ENCODE results near the gene SIRT4. TPM values are rescaled to one million over a fixed set of nuclear protein-coding genes. Genes with fewer than 3 reads are reported as not detected.

Gene SIRT4
- total RNA-seq, 2 experiments from 2014 or later: 2.0 to 3.7 TPM

GRCh38 chr12:120263748-120264085 is 38.4 kb upstream of the SIRT4 start:
- peaks cover 58% of the 10 kb centered on the region for H3K4me1 Mint-ChIP-seq (ENCODE audit: low read depth)

GRCh38 chr12:120264086-120264903 is 37.8 kb upstream of the SIRT4 start:
- Mint-ChIP-seq H3K27ac (peak overlapping the region; percentile 87), H3K27me3 (ENCODE audit: low read depth) (no peaks in the 10 kb centered on the region), H3K4me1 (ENCODE audit: low read depth) (peaks cover 57% of the 10 kb centered on the region), H3K4me3 (peak overlapping the region; percentile 89), H3K36me3 (ENCODE audit: low read depth) (peaks cover 9% of the 10 kb centered on the region), H3K9me3 (no peaks in the 10 kb centered on the region)
- no peak for DNase-seq
- intact Hi-C loops (cut with micrococcal nuclease): loop anchor here (2.0 kb wide), 1 partner anchor 27 kb away; the partner anchor contains the start of gene RNU4-2
- CTCF ChIA-PET: interaction anchor here (0.6 to 15.7 kb wide), 9 partner anchors 14 to 183 kb away, joined by 3 to 637 read pairs (median 3); partner anchors contain the start of genes RNU4-2 and RPLP0

More at GRCh38 chr12:120263748-120264085, 38.4 kb upstream of the SIRT4 start:
- intact Hi-C loops (cut with micrococcal nuclease): loop anchor here (2.0 kb wide), 1 partner anchor 27 kb away; the partner anchor contains the start of gene RNU4-2
- Mint-ChIP-seq H3K27ac (peak overlapping the region; percentile 87), H3K27me3 (ENCODE audit: low read depth) (no peaks in the 10 kb centered on the region), H3K9me3 (no peaks in the 10 kb centered on the region), H3K36me3 (ENCODE audit: low read depth) (peaks cover 9% of the 10 kb centered on the region), H3K4me3 (peak overlapping the region; percentile 89)
- CTCF ChIA-PET: interaction anchor here (1.2 to 15.7 kb wide), 5 partner anchors 13 to 66 kb away, joined by 3 to 637 read pairs (median 84); partner anchors contain the start of gene RNU4-2
- DNase-seq: no peak

GRCh38 chr12:120264904-120265472 is 37.1 kb upstream of the SIRT4 start:
- intact Hi-C loops (cut with micrococcal nuclease): loop anchor here (1.0 to 2.0 kb wide), 5 partner anchors 26 to 276 kb away; partner anchors contain the start of genes BICDL1, RNU4-2 and RPLP0
- DNase-seq: peak; percentile 32
- peak overlapping the region; percentile 87 for H3K27ac Mint-ChIP-seq
- CTCF ChIA-PET: interaction anchor here (0.6 to 15.7 kb wide), 14 partner anchors 8 to 184 kb away, joined by 3 to 637 read pairs (median 3); partner anchors contain the start of genes RNU4-2 and RPLP0
- H3K4me3 Mint-ChIP-seq: peak overlapping the region; percentile 89
- H3K9me3 Mint-ChIP-seq: no peaks in the 10 kb centered on the region
- no peaks in the 10 kb centered on the region for H3K27me3 Mint-ChIP-seq (ENCODE audit: low read depth)
- H3K4me1 Mint-ChIP-seq (ENCODE audit: low read depth): peaks cover 50% of the 10 kb centered on the region
- H3K36me3 Mint-ChIP-seq (ENCODE audit: low read depth): peaks cover 9% of the 10 kb centered on the region

- Mint-ChIP-seq H3K9me3 (no peaks in the 10 kb centered on the region), H3K27ac (peak within 1 kb of the TSS; percentile 87), H3K36me3 (ENCODE audit: low read depth) (peaks cover 9% of the 10 kb centered on the region), H3K4me1 (ENCODE audit: low read depth) (peaks cover 44% of the 10 kb centered on the region), H3K4me3 (peak within 1 kb of the TSS; percentile 89), H3K27me3 (ENCODE audit: low read depth) (no peaks in the 10 kb centered on the region)
- peak; percentile 90 for DNase-seq
- CTCF ChIA-PET: interaction anchor here (0.6 to 15.7 kb wide), 13 partner anchors 9 to 143 kb away, joined by 3 to 637 read pairs (median 4); partner anchors contain the start of gene RPLP0
- intact Hi-C loops (cut with micrococcal nuclease): loop anchor here (1.0 to 2.0 kb wide), 5 partner anchors 25 to 276 kb away; partner anchors contain the start of genes BICDL1, RNU4-2 and RPLP0
Observed at GRCh38 chr12:120265473-120266179, 36.5 kb upstream of the SIRT4 start, which contains the start of gene PXN. Gene PXN (minus strand): TSS chr12:120265730. CDS start chr12:120265629, 101 bp downstream.

- CTCF ChIA-PET: interaction anchor here (0.6 to 15.7 kb wide), 15 partner anchors 9 to 334 kb away, joined by 3 to 637 read pairs (median 4); partner anchors contain the start of genes RNU4-2 and RPLP0
- peak overlapping the region; percentile 76 for H3K4me3 Mint-ChIP-seq
- intact Hi-C loops (cut with micrococcal nuclease): no loop called here
- no peak for DNase-seq
- no peaks in the 10 kb centered on the region for H3K9me3 Mint-ChIP-seq
- peak overlapping the region; percentile 24 for H3K27ac Mint-ChIP-seq
- H3K4me1 Mint-ChIP-seq (ENCODE audit: low read depth): peaks cover 37% of the 10 kb centered on the region
- no peaks in the 10 kb centered on the region for H3K27me3 Mint-ChIP-seq (ENCODE audit: low read depth)
- H3K36me3 Mint-ChIP-seq (ENCODE audit: low read depth): peaks cover 9% of the 10 kb centered on the region
Observed at GRCh38 chr12:120266180-120266870, 35.8 kb upstream of the SIRT4 start.

- H3K9me3 Mint-ChIP-seq: no peaks in the 10 kb centered on the region
- DNase-seq: no peak
- no peak overlapping the region for H3K4me3 Mint-ChIP-seq
- CTCF ChIA-PET: interaction anchor here (0.9 to 15.7 kb wide), 5 partner anchors 15 to 65 kb away, joined by 3 to 637 read pairs (median 32); partner anchors contain the start of genes RNU4-2 and RPLP0
- H3K4me1 Mint-ChIP-seq (ENCODE audit: low read depth): peaks cover 23% of the 10 kb centered on the region
- H3K27me3 Mint-ChIP-seq (ENCODE audit: low read depth): no peaks in the 10 kb centered on the region
- peaks cover 9% of the 10 kb centered on the region for H3K36me3 Mint-ChIP-seq (ENCODE audit: low read depth)
- intact Hi-C loops (cut with micrococcal nuclease): no loop called here
- no peak overlapping the region for H3K27ac Mint-ChIP-seq
Observed at GRCh38 chr12:120267736-120268135, 34.4 kb upstream of the SIRT4 start.

- no peak overlapping the region for H3K27ac Mint-ChIP-seq
- DNase-seq: no peak
- H3K4me3 Mint-ChIP-seq: no peak overlapping the region
- H3K4me1 Mint-ChIP-seq (ENCODE audit: low read depth): no peaks in the 10 kb centered on the region
- CTCF ChIA-PET: interaction anchor here (0.6 to 3.9 kb wide), 3 partner anchors 11 to 48 kb away, joined by 3 to 14 read pairs (median 6); partner anchors contain the start of genes PXN and SIRT4
- no peaks in the 10 kb centered on the region for H3K36me3 Mint-ChIP-seq (ENCODE audit: low read depth)
- H3K27me3 Mint-ChIP-seq (ENCODE audit: low read depth): no peaks in the 10 kb centered on the region
- intact Hi-C loops (cut with micrococcal nuclease): no loop called here
- H3K9me3 Mint-ChIP-seq: no peaks in the 10 kb centered on the region
Observed at GRCh38 chr12:120276734-120277133, 25.4 kb upstream of the SIRT4 start.

GRCh38 chr12:120278137-120279069 is 23.7 kb upstream of the SIRT4 start:
- Mint-ChIP-seq H3K27ac (no peak overlapping the region), H3K9me3 (no peaks in the 10 kb centered on the region), H3K4me1 (ENCODE audit: low read depth) (no peaks in the 10 kb centered on the region), H3K27me3 (ENCODE audit: low read depth) (no peaks in the 10 kb centered on the region), H3K36me3 (ENCODE audit: low read depth) (no peaks in the 10 kb centered on the region), H3K4me3 (no peak overlapping the region)
- CTCF ChIA-PET: interaction anchor here (1.3 kb wide), 1 partner anchor 52 kb away, joined by 3 read pairs; no protein-coding TSS in a partner anchor
- DNase-seq: no peak
- intact Hi-C loops (cut with micrococcal nuclease): no loop called here

GRCh38 chr12:120283318-120283717 is 18.8 kb upstream of the SIRT4 start:
- Mint-ChIP-seq H3K36me3 (ENCODE audit: low read depth) (no peaks in the 10 kb centered on the region), H3K4me1 (ENCODE audit: low read depth) (no peaks in the 10 kb centered on the region), H3K27me3 (ENCODE audit: low read depth) (no peaks in the 10 kb centered on the region), H3K9me3 (no peaks in the 10 kb centered on the region), H3K27ac (no peak overlapping the region), H3K4me3 (no peak overlapping the region)
- CTCF ChIA-PET: interaction anchor here (0.5 to 4.0 kb wide), 2 partner anchors 16 to 56 kb away, joined by 3 to 20 read pairs; no protein-coding TSS in a partner anchor
- intact Hi-C loops (cut with micrococcal nuclease): no loop called here
- DNase-seq: no peak

- no peak for DNase-seq
- CTCF ChIA-PET: interaction anchor here (0.6 to 4.0 kb wide), 2 partner anchors 35 to 57 kb away, joined by 6 to 20 read pairs; no protein-coding TSS in a partner anchor
- H3K27me3 Mint-ChIP-seq (ENCODE audit: low read depth): no peaks in the 10 kb centered on the region
- H3K9me3 Mint-ChIP-seq: no peaks in the 10 kb centered on the region
- H3K4me1 Mint-ChIP-seq (ENCODE audit: low read depth): no peaks in the 10 kb centered on the region
- no peaks in the 10 kb centered on the region for H3K36me3 Mint-ChIP-seq (ENCODE audit: low read depth)
- intact Hi-C loops (cut with micrococcal nuclease): no loop called here
- H3K4me3 Mint-ChIP-seq: no peak overlapping the region
- H3K27ac Mint-ChIP-seq: no peak overlapping the region
Observed at GRCh38 chr12:120284381-120284780, 17.7 kb upstream of the SIRT4 start.

Data from activated naive CD4-positive, alpha-beta T cell treated with anti-CD3 and anti-CD28 coated beads for 36 hours (primary cell).